ENCODE data around the gene CBX8. TPM values are rescaled to one million over a fixed set of nuclear protein-coding genes. Genes with fewer than 3 reads are reported as not detected.

CBX8 gene
- total and polyA plus RNA-seq, 2 of the 13 experiments (the other 11 are each of a cell fraction or from before 2014, with no cell fraction given) = 0.34 to 12.6 TPM

- TF ChIP-seq ZNF142 (CRISPR knock-in tag; IDR thresholded peaks at IDR 0.05) = no peak
- no peak for TF ChIP-seq IKZF1 (IDR thresholded peaks at IDR 0.05)
- TF ChIP-seq MAF1 (CRISPR knock-in tag; IDR thresholded peaks at IDR 0.05; ENCODE audit: borderline replicate concordance) = no peak
- TF ChIP-seq FUBP1 (CRISPR knock-in tag; IDR thresholded peaks at IDR 0.05; ENCODE audit: borderline replicate concordance) = no peak
- TF ChIP-seq ZNF879 (CRISPR knock-in tag; IDR thresholded peaks at IDR 0.05) = no peak
- 0 out of 2 replicates have a peak, but pooled peaks have one; percentile 80 for TF ChIP-seq ZNF329 (CRISPR knock-in tag; IDR thresholded peaks at IDR 0.05; ENCODE audit: low read depth)
- no peak for TF ChIP-seq SSRP1 (CRISPR knock-in tag; IDR thresholded peaks at IDR 0.05)
- TF ChIP-seq ZNF768 (CRISPR knock-in tag; IDR thresholded peaks at IDR 0.05) = no peak
Observed at GRCh38 chr17:79831265-79832217, 34.7 kb upstream of the CBX8 start (continued).

All from HepG2 (cell line).